GM13976 (cell line): Measurements from ENCODE around the gene BPI.
A peak's percentile ranks its signal among the peaks of the same experiment; 100 is the strongest.

ENCODE experiments used
- DNase-seq: peaks from one replicate; pipeline ENCODE4 v3.0.0; 2012; ENCODE audit warnings: low spot score
- CTCF ChIP-seq: IDR thresholded peaks from 2 replicates; pipeline ENCODE4 v1.5.1; 2012; ENCODE audit warnings: borderline replicate concordance, mild to moderate bottlenecking; ENCODE audit not compliant: insufficient read depth; ENCODE audit errors: extremely low read depth, missing control alignments, control extremely low read depth
- in situ Hi-C: fragments of 300-500 bp; cut with MboI; formaldehyde crosslinking; loops from one replicate; pipeline ENCODE4 v1.12.0; 2022; ENCODE audit warnings: low sequenced_read_pairs, mixed read lengths, inconsistent platforms; ENCODE audit not compliant: unreplicated experiment

Gene BPI

GRCh38 chr20:38300438-38300837 is 3.5 kb upstream of the BPI start:
- DNase-seq: no peak

DNA sequence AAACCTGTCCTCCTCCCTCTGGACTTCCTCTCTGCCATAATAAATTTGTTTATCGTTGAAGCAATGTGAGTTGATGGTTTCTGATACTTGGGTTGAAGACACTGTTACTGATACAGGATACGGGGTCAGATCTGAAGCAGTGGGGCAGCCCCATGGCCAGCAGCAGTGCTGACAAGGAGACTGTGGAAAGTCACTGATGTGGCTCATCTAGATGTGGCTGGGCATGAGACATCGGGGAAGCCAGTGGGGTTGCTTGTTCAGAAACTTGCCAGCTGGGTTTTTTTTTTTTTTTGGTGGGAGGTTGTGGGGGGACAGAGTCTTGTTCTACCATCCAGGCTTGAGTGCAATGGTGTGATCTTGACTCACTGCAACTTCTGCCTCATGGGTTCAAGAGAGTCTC is 2.6 kb upstream of the BPI start:
- TF ChIP-seq CTCF: no peak
- no peak for DNase-seq
- in situ Hi-C loops: no loop called here

More at GRCh38 chr20:38300438-38300837, 3.5 kb upstream of the BPI start:
- in situ Hi-C loops: no loop called here
- TF ChIP-seq CTCF: no peak

DNA sequence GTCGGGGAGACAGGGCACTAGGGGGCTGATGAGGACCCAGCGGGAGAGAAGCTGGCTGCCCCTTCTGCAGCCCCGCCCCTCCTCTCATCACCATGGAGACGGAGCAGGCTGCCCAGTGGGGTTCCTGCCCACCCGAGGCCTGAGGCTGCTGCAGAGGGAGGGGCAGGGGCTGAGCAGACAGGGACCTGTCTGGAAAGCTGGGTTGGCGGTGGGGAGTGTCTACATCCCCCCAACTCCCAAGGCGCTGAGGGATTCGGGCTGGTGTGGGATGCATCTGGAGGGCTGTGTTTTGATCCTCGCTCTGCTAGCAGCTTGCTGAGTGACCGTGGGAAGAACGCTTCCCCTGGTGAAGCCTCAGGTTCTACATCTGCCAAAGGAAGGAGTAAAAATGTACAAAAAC is 1.2 kb upstream of the BPI start:
- TF ChIP-seq CTCF: no peak
- no peak for DNase-seq
- in situ Hi-C loops: no loop called here

- TF ChIP-seq CTCF: peak; percentile 34
- DNase-seq: peak; percentile 60
- in situ Hi-C loops: no loop called here
Observed at GRCh38 chr20:38304845-38305447, 990 bp downstream of the BPI start.

DNA sequence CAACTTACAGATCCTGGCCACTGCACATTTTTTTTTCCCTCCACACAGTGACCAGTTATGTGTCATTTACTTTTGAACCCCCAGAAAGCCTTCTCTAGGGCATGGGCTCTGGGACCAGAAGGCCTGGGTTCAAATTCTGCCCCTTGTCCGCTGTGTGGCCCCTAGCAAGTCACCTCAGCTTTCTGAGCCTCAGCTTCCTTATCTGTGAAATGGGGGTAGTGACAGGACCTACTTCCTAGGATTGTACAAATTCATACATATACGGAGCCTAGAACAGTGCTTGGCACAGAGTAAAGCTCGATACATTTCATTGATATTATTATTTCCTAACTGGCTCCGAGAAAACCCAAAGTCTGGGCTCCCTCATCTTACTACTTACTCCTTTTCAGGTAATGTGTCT is 1.6 kb downstream of the BPI start:
- in situ Hi-C loops: no loop called here
- no peak for TF ChIP-seq CTCF
- no peak for DNase-seq

GRCh38 chr20:38306379-38306778 is 2.4 kb downstream of the BPI start:
- in situ Hi-C loops: no loop called here
- DNase-seq: no peak
- TF ChIP-seq CTCF: no peak
